Measurements from ENCODE around the gene TMPRSS9. TPM values are rescaled to one million over a fixed set of nuclear protein-coding genes. Genes with fewer than 3 reads are reported as not detected.
"Not testable (repeated sequence)": the region's sequence is repeated elsewhere in the genome, so short reads cannot be mapped to it uniquely, and the experiment has no call there.

Gene TMPRSS9
- total RNA-seq, 1 donor from 2014 or later, result 0.41 TPM

- no peak overlapping the region for H3K27ac Mint-ChIP-seq
- H3K36me3 Mint-ChIP-seq, result no peaks in the 10 kb centered on the region
- H3K27me3 Mint-ChIP-seq, result peaks cover 13% of the 10 kb centered on the region
- no peaks in the 10 kb centered on the region for H3K9me3 Mint-ChIP-seq
- TF ChIP-seq, protein P1, sequence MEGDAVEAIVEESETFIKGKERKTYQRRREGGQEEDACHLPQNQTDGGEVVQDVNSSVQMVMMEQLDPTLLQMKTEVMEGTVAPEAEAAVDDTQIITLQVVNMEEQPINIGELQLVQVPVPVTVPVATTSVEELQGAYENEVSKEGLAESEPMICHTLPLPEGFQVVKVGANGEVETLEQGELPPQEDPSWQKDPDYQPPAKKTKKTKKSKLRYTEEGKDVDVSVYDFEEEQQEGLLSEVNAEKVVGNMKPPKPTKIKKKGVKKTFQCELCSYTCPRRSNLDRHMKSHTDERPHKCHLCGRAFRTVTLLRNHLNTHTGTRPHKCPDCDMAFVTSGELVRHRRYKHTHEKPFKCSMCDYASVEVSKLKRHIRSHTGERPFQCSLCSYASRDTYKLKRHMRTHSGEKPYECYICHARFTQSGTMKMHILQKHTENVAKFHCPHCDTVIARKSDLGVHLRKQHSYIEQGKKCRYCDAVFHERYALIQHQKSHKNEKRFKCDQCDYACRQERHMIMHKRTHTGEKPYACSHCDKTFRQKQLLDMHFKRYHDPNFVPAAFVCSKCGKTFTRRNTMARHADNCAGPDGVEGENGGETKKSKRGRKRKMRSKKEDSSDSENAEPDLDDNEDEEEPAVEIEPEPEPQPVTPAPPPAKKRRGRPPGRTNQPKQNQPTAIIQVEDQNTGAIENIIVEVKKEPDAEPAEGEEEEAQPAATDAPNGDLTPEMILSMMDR (conservative IDR thresholded peaks at IDR 0.05), result no peak
- DNase-seq (ENCODE audit: extremely low spot score, unreplicated experiment), result no peak
- H3K4me3 Mint-ChIP-seq, result no peak overlapping the region
- H3K4me1 Mint-ChIP-seq (ENCODE audit: unreplicated experiment), result peaks cover 4% of the 10 kb centered on the region
Measured at GRCh38 chr19:2389594-2389993, 29.5 kb downstream of the TMPRSS9 start.

DNA sequence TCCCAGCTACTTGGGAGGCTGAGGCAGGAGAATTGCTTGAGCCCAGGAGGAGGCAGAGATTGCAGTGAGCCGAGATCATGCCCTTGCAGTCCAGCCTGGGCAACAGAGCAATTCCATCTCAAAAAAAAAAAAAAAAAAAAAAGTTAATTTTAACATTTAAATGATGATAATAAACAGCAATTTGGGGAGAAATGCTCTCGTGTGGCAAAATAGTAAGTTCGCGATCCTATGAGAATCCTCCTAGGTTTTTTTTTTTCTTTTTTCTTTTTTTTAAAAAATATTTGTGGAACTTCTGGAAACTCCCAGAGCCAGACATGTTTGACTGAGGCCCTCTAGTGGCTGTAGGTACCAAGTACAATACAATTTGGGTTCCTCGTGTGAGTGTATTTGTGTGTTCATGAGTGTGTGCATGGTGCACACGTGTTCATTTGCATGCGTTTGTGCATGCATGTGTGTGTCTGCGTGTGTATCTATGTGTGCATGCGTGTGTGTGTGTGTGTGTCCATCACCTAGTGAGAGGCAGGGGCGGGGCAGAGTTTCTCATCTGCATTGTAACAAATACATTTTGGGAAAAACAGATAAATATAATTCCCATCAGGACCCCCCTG is 31.2 kb downstream of the TMPRSS9 start:
- Mint-ChIP-seq H3K9me3 (no peaks in the 10 kb centered on the region), H3K27me3 (peaks cover 13% of the 10 kb centered on the region), H3K4me3 (peak overlapping the region; percentile 48), H3K4me1 (ENCODE audit: unreplicated experiment) (peaks cover 4% of the 10 kb centered on the region), H3K27ac (no peak overlapping the region), H3K36me3 (no peaks in the 10 kb centered on the region)
- TF ChIP-seq, protein P1 (conservative IDR thresholded peaks at IDR 0.05), result peak; percentile 89
- no peak for DNase-seq (ENCODE audit: extremely low spot score, unreplicated experiment)

- DNase-seq (ENCODE audit: extremely low spot score, unreplicated experiment), result no peak
- Mint-ChIP-seq H3K27ac (no peak overlapping the region), H3K9me3 (no peaks in the 10 kb centered on the region), H3K36me3 (no peaks in the 10 kb centered on the region), H3K4me3 (no peak overlapping the region), H3K4me1 (ENCODE audit: unreplicated experiment) (peaks cover 4% of the 10 kb centered on the region), H3K27me3 (peaks cover 11% of the 10 kb centered on the region)
- TF ChIP-seq, protein P1 (conservative IDR thresholded peaks at IDR 0.05), result no peak
Measured at GRCh38 chr19:2392366-2392765, 32.3 kb downstream of the TMPRSS9 start.

DNA sequence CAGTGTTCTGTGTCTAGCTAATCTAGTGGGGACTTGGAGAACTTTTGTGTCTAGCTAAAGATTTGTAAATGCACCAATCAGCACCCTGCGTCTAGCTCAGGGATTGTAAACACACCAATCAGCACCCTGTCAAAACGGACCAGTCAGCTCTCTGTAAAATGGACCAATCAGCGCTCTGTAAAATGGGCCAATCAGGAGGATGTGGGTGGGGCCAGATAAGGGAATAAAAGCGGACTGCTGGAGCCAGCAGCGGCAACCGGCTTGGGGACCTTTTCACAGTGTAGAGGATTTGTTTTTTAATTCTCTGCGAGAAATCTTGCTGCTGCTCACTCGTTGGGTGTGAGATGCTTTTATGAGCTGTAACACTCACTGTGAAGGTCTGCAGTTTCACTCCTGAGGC is 32.8 kb downstream of the TMPRSS9 start:
- not testable (repeated sequence) for H3K36me3 Mint-ChIP-seq; DNase-seq (ENCODE audit: extremely low spot score, unreplicated experiment); H3K4me1 Mint-ChIP-seq (ENCODE audit: unreplicated experiment); H3K4me3 Mint-ChIP-seq; H3K27ac Mint-ChIP-seq; H3K27me3 Mint-ChIP-seq; H3K9me3 Mint-ChIP-seq

DNA sequence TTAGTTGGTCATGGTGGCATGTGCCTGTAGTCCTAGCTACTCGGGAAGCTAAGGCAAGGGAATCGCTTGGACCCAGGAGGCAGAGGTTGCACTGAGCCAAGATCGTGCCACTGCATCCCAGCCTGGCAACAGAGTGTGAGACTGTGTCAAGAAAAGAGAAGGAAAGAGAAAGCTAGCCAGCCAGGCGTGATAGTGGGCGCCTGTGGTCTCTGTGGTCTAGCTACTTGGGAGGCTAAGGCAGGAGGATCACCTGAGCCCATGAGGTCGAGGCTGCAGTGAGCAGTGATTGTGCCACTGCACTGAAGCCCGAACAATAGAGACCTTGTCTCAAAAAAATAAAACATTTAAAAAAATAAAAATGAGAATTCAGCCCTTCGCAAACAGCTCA is 34.0 kb downstream of the TMPRSS9 start:
- no peak overlapping the region for H3K27ac Mint-ChIP-seq
- no peak overlapping the region for H3K4me3 Mint-ChIP-seq
- peaks cover 7% of the 10 kb centered on the region for H3K27me3 Mint-ChIP-seq
- TF ChIP-seq, protein P1 (conservative IDR thresholded peaks at IDR 0.05), result no peak
- H3K9me3 Mint-ChIP-seq, result no peaks in the 10 kb centered on the region
- H3K4me1 Mint-ChIP-seq (ENCODE audit: unreplicated experiment), result peaks cover 4% of the 10 kb centered on the region
- DNase-seq (ENCODE audit: extremely low spot score, unreplicated experiment), result no peak
- no peaks in the 10 kb centered on the region for H3K36me3 Mint-ChIP-seq

GRCh38 chr19:2394442-2395292 is 34.6 kb downstream of the TMPRSS9 start:
- Mint-ChIP-seq H3K4me1 (ENCODE audit: unreplicated experiment) (peaks cover 4% of the 10 kb centered on the region), H3K27me3 (peaks cover 7% of the 10 kb centered on the region), H3K36me3 (no peaks in the 10 kb centered on the region), H3K27ac (no peak overlapping the region), H3K4me3 (no peak overlapping the region), H3K9me3 (no peaks in the 10 kb centered on the region)
- TF ChIP-seq, protein P1 (conservative IDR thresholded peaks at IDR 0.05), result no peak
- no peak for DNase-seq (ENCODE audit: extremely low spot score, unreplicated experiment)

DNA sequence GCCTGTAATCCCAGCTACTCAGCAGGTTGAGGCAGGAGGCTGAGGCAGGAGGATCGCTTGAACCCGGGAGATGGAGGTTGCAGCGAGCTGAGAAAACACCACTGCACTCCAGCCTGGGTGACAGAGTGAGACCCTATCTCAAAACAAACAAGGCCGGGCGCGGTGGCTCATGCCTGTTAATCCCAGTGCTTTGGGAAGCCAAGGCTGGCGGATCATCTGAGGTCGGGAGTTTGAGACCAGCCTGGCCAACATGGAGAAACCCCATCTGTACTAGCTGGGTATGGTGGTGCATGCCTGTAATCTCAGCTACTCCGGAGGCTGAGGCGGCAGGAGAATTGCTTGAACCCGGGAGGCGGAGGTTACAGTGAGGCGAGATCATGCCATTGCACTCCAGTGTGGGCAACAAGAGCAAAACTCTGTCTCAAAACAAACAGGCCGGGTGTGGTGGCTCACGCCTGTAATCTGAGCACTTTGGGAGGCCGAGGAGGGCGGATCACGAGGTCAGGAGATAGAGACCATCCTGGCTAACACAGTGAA is 35.3 kb downstream of the TMPRSS9 start:
- H3K4me1 Mint-ChIP-seq (ENCODE audit: unreplicated experiment); H3K27me3 Mint-ChIP-seq; H3K4me3 Mint-ChIP-seq; H3K36me3 Mint-ChIP-seq; DNase-seq (ENCODE audit: extremely low spot score, unreplicated experiment); H3K27ac Mint-ChIP-seq; H3K9me3 Mint-ChIP-seq: not testable (repeated sequence)

DNA sequence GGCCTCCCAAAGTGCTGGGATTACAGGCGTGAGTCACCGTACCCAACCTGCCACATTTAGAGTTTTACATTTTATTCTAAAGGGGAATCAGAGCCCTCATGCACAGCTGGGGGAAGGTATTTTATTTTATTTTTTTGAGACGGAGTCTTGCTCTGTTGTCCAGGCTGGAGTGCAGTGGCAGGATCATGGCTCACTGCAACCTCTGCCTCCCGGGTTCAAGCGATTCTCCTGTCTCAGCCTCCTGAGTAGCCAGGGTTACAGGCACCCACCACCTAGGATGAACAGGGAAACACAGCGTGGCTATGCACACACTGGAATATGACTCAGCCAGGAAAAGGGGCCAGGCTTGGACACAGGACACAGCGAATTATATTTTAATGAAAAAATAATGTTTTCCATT is 37.1 kb downstream of the TMPRSS9 start:
- not testable (repeated sequence) for H3K4me1 Mint-ChIP-seq (ENCODE audit: unreplicated experiment); H3K36me3 Mint-ChIP-seq; DNase-seq (ENCODE audit: extremely low spot score, unreplicated experiment); H3K9me3 Mint-ChIP-seq; H3K4me3 Mint-ChIP-seq; H3K27me3 Mint-ChIP-seq; H3K27ac Mint-ChIP-seq
